ENCODE data around the gene SEC31B.

Gene SEC31B

DNA sequence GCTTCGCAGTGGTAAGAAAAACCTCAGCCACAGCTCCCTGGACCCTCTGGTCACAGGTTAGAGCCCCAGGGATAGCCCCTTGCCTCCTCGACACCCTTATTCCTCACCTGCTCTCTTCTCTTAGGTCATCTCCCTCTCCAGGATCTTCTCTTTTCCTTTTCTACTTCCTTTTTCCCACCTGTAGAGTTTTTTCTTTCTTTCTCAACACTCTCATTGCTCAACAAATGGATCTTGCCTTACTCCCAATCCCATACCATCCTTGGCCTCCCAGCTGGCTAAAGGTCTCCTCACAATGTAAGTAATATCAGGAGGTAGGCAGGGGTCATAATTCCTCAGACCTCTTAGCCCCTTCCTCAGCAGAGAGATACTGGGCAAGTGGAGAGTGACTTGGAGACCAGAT is 39.7 kb downstream of the SEC31B start:
- DNase-seq (ENCODE audit: low read depth) = no peak
- TF ChIP-seq, protein P1, sequence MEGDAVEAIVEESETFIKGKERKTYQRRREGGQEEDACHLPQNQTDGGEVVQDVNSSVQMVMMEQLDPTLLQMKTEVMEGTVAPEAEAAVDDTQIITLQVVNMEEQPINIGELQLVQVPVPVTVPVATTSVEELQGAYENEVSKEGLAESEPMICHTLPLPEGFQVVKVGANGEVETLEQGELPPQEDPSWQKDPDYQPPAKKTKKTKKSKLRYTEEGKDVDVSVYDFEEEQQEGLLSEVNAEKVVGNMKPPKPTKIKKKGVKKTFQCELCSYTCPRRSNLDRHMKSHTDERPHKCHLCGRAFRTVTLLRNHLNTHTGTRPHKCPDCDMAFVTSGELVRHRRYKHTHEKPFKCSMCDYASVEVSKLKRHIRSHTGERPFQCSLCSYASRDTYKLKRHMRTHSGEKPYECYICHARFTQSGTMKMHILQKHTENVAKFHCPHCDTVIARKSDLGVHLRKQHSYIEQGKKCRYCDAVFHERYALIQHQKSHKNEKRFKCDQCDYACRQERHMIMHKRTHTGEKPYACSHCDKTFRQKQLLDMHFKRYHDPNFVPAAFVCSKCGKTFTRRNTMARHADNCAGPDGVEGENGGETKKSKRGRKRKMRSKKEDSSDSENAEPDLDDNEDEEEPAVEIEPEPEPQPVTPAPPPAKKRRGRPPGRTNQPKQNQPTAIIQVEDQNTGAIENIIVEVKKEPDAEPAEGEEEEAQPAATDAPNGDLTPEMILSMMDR (conservative IDR thresholded peaks at IDR 0.05; ENCODE audit: low read depth, low read length) = no peak
- H3K4me3 ChIP-seq (ENCODE audit: low read depth, low read length) = no peak overlapping the region

DNA sequence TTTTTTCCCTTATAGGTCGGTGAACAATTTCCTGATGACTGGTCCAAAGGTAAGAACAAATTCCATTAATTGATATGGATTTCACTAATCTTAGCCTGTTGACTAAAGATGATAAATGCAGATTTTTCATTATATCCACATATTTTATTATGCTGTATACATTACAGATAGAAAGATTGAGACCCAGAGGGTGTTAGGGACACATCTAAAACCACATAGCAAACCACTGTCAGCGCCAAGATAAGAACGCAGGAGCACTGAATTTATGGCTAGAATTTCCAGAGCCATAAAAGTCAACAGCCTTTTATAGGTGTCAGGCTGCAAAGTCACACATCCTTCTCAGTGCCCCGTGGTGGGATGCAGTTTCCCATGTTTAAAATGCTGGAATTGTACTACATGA is 40.6 kb downstream of the SEC31B start:
- no peak overlapping the region for H3K4me3 ChIP-seq (ENCODE audit: low read depth, low read length)
- TF ChIP-seq, protein P1 (conservative IDR thresholded peaks at IDR 0.05; ENCODE audit: low read depth, low read length) = no peak
- DNase-seq (ENCODE audit: low read depth) = no peak

DNA sequence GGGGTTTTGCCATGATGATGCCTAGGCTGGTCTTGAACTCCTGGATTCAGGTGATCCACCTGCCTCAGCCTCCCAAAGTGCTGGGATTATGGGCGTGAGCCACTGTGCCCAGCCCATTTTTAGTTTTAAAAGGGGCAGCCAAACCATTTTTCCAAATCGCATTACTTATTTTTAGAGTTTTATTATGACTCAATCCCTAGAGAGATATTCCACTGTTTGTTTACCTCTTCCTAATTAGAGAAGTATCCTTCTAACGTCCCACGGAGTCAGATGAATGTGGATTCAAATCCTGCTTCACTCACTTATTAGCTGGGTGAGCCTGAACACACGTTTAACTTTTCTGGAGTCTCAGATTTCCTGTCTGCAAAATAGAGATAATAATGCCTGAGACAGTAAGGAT is 41.7 kb downstream of the SEC31B start:
- TF ChIP-seq, protein P1 (conservative IDR thresholded peaks at IDR 0.05; ENCODE audit: low read depth, low read length) = no peak
- H3K4me3 ChIP-seq (ENCODE audit: low read depth, low read length) = no peak overlapping the region
- no peak for DNase-seq (ENCODE audit: low read depth)

- DNase-seq (ENCODE audit: low read depth) = no peak
- TF ChIP-seq, protein P1 (conservative IDR thresholded peaks at IDR 0.05; ENCODE audit: low read depth, low read length) = no peak
- H3K4me3 ChIP-seq (ENCODE audit: low read depth, low read length) = no peak overlapping the region
These were observed 49.3 kb downstream of the SEC31B start for GRCh38 chr10:100470367-100470766.

DNA sequence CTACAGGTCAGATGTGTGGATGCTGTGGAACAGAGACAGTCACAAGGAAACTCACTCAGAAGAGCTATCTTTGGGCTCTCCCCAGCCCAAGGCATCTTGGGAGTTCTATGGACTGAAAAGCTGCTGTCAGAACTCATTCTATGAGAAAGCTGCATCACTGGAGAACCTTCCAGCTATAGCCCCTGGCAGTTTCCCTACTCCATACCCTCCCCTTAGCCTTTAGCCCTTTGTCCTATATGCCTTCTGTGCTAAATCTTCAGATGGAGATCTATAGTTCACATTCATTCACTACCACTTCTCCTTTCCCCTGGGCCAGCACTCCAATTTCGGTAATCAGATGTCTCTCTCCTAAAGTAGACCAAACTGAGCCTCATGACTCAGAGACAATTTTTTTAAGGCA is 49.9 kb downstream of the SEC31B start:
- TF ChIP-seq, protein P1 (conservative IDR thresholded peaks at IDR 0.05; ENCODE audit: low read depth, low read length) = no peak
- DNase-seq (ENCODE audit: low read depth) = no peak
- H3K4me3 ChIP-seq (ENCODE audit: low read depth, low read length) = no peak overlapping the region

DNA sequence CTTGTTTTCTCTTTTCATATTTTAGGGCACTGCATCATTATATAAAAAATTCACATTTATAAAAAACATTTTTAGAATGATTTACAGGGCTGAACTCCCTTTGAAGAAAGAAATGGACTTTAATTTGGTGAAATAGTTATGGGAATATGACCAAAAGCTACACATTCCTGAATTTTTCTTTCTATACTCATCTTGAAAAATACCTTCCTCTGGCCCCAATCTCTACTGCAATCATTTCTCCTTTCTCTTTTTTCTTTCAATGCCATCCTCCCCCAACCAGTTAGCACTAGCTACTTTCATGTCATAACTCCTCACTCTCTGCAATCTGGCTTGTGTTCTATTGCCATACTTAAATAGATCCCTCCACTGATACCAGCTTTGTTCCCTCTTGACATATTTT is 50.7 kb downstream of the SEC31B start:
- TF ChIP-seq, protein P1 (conservative IDR thresholded peaks at IDR 0.05; ENCODE audit: low read depth, low read length) = no peak
- H3K4me3 ChIP-seq (ENCODE audit: low read depth, low read length) = no peak overlapping the region
- DNase-seq (ENCODE audit: low read depth) = no peak

GRCh38 chr10:100468322-100468721 is 51.3 kb downstream of the SEC31B start:
- DNase-seq (ENCODE audit: low read depth) = no peak
- no peak overlapping the region for H3K4me3 ChIP-seq (ENCODE audit: low read depth, low read length)
- TF ChIP-seq, protein P1 (conservative IDR thresholded peaks at IDR 0.05; ENCODE audit: low read depth, low read length) = no peak

All from choroid plexus epithelial cell (primary cell).